ENCODE data around the gene APOBEC3H. TPM values are rescaled to one million over a fixed set of nuclear protein-coding genes. Genes with fewer than 3 reads are reported as not detected.

Gene APOBEC3H
- total and polyA plus RNA-seq, 2 experiments from 2014 or later, result not detected

DNA sequence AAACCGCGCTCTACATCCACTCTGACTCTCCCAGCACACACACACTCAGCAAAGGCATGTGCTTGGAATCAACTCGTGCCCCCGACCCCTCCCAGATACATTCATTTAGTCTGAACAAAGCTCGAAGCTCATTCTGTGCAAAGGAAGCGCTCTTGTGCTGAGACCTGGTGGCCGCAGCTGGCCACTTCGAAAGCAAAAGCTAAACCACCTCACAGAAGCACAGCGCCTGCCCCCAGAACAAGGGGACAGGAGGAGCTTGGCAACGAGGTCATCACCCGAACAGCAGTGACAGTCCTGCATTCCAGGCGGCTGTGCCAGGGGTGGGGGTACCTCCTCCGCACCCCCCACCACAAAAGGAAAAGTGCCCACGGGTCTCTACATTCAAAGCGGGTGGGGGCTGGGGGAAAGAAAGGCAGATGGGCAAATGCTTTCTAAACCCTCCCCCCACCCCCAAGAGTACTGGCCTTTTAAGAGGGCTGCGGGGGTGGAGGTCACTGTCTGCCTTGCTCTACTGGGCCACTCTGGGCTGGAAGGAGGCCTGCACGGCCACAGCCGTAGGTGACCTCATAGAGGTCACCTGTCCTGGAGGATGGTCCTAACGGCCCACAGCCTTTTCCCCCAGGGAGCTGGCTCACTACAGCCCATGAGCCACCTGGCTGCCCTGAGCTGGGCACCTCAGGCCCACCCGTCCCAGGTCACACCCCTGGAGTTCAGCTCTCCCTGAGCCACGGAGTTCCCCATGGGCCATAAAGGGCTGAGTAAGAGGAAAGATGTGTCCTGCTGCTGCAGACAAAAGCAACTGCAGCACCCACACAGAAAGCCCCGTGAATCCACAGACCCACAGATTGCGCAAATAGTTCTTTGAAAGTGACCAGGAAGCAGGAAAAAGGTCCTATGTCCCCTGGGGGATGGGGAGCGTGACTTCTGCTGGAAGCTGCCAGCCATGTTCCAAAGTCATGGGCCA, 34.1 kb downstream of the APOBEC3H start:
- no peak overlapping the region for H3K4me3 ChIP-seq
- H3K9me3 ChIP-seq (ENCODE audit: low read depth), result no peaks in the 10 kb centered on the region
- no peaks in the 10 kb centered on the region for H3K27me3 ChIP-seq
- H3K79me2 ChIP-seq, result no peaks in the 10 kb centered on the region
- DNase-seq (ENCODE audit: low spot score), result peak; percentile 17
- H3K4me2 ChIP-seq, result no peak overlapping the region
- H4K20me1 ChIP-seq (ENCODE audit: insufficient read depth, poor library complexity, severe bottlenecking), result no peaks in the 10 kb centered on the region
- WGBS (ENCODE audit: low lambda C conversion rate, missing lambda C conversion rate), result 62% methylated on average over 24 of the region's 24 CpGs
- H3K4me1 ChIP-seq (ENCODE audit: insufficient read depth), result peaks cover 11% of the 10 kb centered on the region
- H2AFZ ChIP-seq, result no peak overlapping the region
- TF ChIP-seq EZH2phosphoT487 (IDR thresholded peaks at IDR 0.05; ENCODE audit: low read depth, severe bottlenecking, unreplicated experiment), result no peak
- TF ChIP-seq, protein P1, sequence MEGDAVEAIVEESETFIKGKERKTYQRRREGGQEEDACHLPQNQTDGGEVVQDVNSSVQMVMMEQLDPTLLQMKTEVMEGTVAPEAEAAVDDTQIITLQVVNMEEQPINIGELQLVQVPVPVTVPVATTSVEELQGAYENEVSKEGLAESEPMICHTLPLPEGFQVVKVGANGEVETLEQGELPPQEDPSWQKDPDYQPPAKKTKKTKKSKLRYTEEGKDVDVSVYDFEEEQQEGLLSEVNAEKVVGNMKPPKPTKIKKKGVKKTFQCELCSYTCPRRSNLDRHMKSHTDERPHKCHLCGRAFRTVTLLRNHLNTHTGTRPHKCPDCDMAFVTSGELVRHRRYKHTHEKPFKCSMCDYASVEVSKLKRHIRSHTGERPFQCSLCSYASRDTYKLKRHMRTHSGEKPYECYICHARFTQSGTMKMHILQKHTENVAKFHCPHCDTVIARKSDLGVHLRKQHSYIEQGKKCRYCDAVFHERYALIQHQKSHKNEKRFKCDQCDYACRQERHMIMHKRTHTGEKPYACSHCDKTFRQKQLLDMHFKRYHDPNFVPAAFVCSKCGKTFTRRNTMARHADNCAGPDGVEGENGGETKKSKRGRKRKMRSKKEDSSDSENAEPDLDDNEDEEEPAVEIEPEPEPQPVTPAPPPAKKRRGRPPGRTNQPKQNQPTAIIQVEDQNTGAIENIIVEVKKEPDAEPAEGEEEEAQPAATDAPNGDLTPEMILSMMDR (IDR thresholded peaks at IDR 0.05; ENCODE audit: poor library complexity), result no peak
- TF ChIP-seq EZH2 (IDR thresholded peaks at IDR 0.05; ENCODE audit: borderline replicate concordance), result no peak
- no peaks in the 10 kb centered on the region for H3K36me3 ChIP-seq (replicated peaks; ENCODE audit: insufficient read depth, low read depth)
- no peaks in the 10 kb centered on the region for H3K9me2 ChIP-seq (replicated peaks; ENCODE audit: insufficient read depth)
- H3K27ac ChIP-seq, result no peak overlapping the region

DNA sequence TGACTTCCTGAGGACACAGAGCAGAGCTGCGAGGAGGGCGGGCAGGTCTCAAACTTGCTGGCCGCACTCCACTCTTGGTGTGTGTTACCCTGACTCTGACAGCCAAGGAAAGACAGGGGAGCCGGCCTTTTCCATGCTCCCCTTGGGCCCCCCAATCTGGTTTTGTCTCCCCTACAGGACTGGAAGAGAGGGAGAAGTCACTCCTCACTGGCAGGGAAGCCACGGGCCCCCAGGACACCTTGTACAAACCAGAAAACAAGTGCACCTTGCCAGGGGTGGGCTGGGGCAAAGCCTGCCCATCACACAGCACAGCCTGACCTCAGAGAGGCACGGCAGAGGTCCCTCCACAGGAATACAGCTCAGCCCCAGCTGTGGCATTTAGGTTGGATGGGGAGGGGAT, 35.2 kb downstream of the APOBEC3H start:
- no peaks in the 10 kb centered on the region for H3K9me2 ChIP-seq (replicated peaks; ENCODE audit: insufficient read depth)
- no peak for DNase-seq (ENCODE audit: low spot score)
- H3K4me3 ChIP-seq, result no peak overlapping the region
- no peak overlapping the region for H3K4me2 ChIP-seq
- no peak overlapping the region for H3K27ac ChIP-seq
- H3K79me2 ChIP-seq, result no peaks in the 10 kb centered on the region
- H3K9me3 ChIP-seq (ENCODE audit: low read depth), result no peaks in the 10 kb centered on the region
- peaks cover 11% of the 10 kb centered on the region for H3K4me1 ChIP-seq (ENCODE audit: insufficient read depth)
- H2AFZ ChIP-seq, result no peak overlapping the region
- no peak for TF ChIP-seq EZH2phosphoT487 (IDR thresholded peaks at IDR 0.05; ENCODE audit: low read depth, severe bottlenecking, unreplicated experiment)
- TF ChIP-seq, protein P1 (IDR thresholded peaks at IDR 0.05; ENCODE audit: poor library complexity), result no peak
- no peak for TF ChIP-seq EZH2 (IDR thresholded peaks at IDR 0.05; ENCODE audit: borderline replicate concordance)
- WGBS (ENCODE audit: low lambda C conversion rate, missing lambda C conversion rate), result 88% methylated on average over 6 of the region's 6 CpGs
- H3K36me3 ChIP-seq (replicated peaks; ENCODE audit: insufficient read depth, low read depth), result no peaks in the 10 kb centered on the region
- no peaks in the 10 kb centered on the region for H3K27me3 ChIP-seq
- H4K20me1 ChIP-seq (ENCODE audit: insufficient read depth, poor library complexity, severe bottlenecking), result no peaks in the 10 kb centered on the region

DNA sequence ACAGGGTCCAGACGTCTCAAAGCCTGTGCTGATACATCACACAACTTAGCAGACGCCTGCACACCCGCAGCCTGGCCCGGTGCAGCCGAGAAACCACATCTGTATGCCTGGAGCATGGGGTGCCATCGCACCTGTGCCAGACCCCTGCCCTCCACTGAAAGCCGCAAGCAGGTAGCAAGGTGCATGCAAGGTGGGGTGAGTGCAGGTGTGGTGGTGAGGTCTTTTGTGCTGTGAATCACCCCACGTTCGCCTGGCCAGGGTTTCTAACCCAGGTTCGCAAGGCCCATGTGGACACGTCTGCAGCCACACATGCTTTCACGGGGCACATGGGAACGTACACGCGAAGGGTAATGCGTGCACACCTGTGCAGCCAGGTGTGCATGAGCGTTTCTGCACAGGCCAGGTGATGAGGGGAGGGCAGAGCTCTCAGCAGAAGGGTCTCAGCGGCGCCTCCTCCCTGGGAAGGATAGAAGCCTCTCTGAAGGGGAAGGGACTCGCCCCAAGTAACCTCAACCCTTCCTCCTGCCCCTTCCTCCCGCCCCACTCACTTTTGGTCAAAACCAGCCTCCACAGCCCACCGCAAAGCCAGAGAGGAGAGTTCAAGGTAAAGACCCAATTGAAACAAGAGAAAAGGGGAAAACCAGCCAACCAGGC, 36.0 kb downstream of the APOBEC3H start:
- DNase-seq (ENCODE audit: low spot score), result no peak
- H3K4me2 ChIP-seq, result no peak overlapping the region
- no peaks in the 10 kb centered on the region for H3K79me2 ChIP-seq
- no peak overlapping the region for H3K27ac ChIP-seq
- no peaks in the 10 kb centered on the region for H3K9me3 ChIP-seq (ENCODE audit: low read depth)
- H3K27me3 ChIP-seq, result no peaks in the 10 kb centered on the region
- peaks cover 11% of the 10 kb centered on the region for H3K4me1 ChIP-seq (ENCODE audit: insufficient read depth)
- TF ChIP-seq EZH2 (IDR thresholded peaks at IDR 0.05; ENCODE audit: borderline replicate concordance) (no peak), EZH2phosphoT487 (IDR thresholded peaks at IDR 0.05; ENCODE audit: low read depth, severe bottlenecking, unreplicated experiment) (no peak)
- TF ChIP-seq, protein P1 (IDR thresholded peaks at IDR 0.05; ENCODE audit: poor library complexity), result no peak
- H3K36me3 ChIP-seq (replicated peaks; ENCODE audit: insufficient read depth, low read depth), result no peaks in the 10 kb centered on the region
- no peak overlapping the region for H2AFZ ChIP-seq
- H3K4me3 ChIP-seq, result no peak overlapping the region
- WGBS (ENCODE audit: low lambda C conversion rate, missing lambda C conversion rate), result 93% methylated on average over 22 of the region's 22 CpGs
- H3K9me2 ChIP-seq (replicated peaks; ENCODE audit: insufficient read depth), result no peaks in the 10 kb centered on the region
- no peaks in the 10 kb centered on the region for H4K20me1 ChIP-seq (ENCODE audit: insufficient read depth, poor library complexity, severe bottlenecking)

Measured in hepatocyte (in vitro differentiated cells).